Stimulated activated CD8-positive, alpha-beta memory T cell treated with anti-CD3 and anti-CD28 coated beads, Interleukin-4, amount 100 ng/mL, for 4 hours (primary cell): ENCODE measurements around the gene SLK.

Source experiments
- DNase-seq, 2 donors: peaks; one replicate each; pipeline ENCODE4 v3.0.0-alpha.2; 2020; ENCODE audit warnings: low read depth in 2 of 2, low spot score in 1 of 2

SLK gene

GRCh38 chr10:103966671-103967447 is at the start of gene SLK:
TSS of gene SLK (plus strand) at chr10:103967140. CDS start at chr10:103967746, 606 bp downstream.
- peak; percentile 58 to 69 for DNase-seq

- no peak for DNase-seq
Observed at GRCh38 chr10:103917302-103918052, 49.5 kb upstream of the SLK start.

GRCh38 chr10:103918053-103918846 is 48.7 kb upstream of the SLK start, which contains the start of gene STN1:
TSS of gene STN1 (minus strand) at chr10:103918184. CDS start at chr10:103917594, 590 bp downstream.
- peak; percentile 85 to 94 for DNase-seq

- DNase-seq: no peak
Observed at GRCh38 chr10:103919648-103920025, 47.3 kb upstream of the SLK start.

GRCh38 chr10:103921248-103921647 is 45.7 kb upstream of the SLK start:
- DNase-seq: no peak

GRCh38 chr10:103921750-103922195 is 45.2 kb upstream of the SLK start:
- DNase-seq: no peak

- no peak for DNase-seq
Observed at GRCh38 chr10:103922659-103923058, 44.3 kb upstream of the SLK start.

- DNase-seq: no peak
Observed at GRCh38 chr10:103923502-103923901, 43.4 kb upstream of the SLK start.

GRCh38 chr10:103925591-103925990 is 41.3 kb upstream of the SLK start:
- DNase-seq: no peak

- DNase-seq: no peak
Observed at GRCh38 chr10:103926722-103927319, 40.1 kb upstream of the SLK start.

- DNase-seq: no peak
Observed at GRCh38 chr10:103928784-103929183, 38.2 kb upstream of the SLK start.

- DNase-seq: no peak
Observed at GRCh38 chr10:103929381-103929921, 37.5 kb upstream of the SLK start.

GRCh38 chr10:103930449-103930848 is 36.5 kb upstream of the SLK start:
- no peak for DNase-seq

GRCh38 chr10:103930881-103931280 is 36.1 kb upstream of the SLK start:
- no peak for DNase-seq

- no peak for DNase-seq
Observed at GRCh38 chr10:103931603-103932002, 35.3 kb upstream of the SLK start.

GRCh38 chr10:103932271-103932670 is 34.7 kb upstream of the SLK start:
- no peak for DNase-seq

- no peak for DNase-seq
Observed at GRCh38 chr10:103932971-103933370, 34.0 kb upstream of the SLK start.

GRCh38 chr10:103933557-103934121 is 33.3 kb upstream of the SLK start:
- DNase-seq: no peak

- no peak for DNase-seq
Observed at GRCh38 chr10:103934308-103934707, 32.6 kb upstream of the SLK start.

GRCh38 chr10:103936022-103936421 is 30.9 kb upstream of the SLK start:
- DNase-seq: no peak
